Thymus (tissue), 14 donors: ENCODE data around the gene IHH. TPM values are rescaled to one million over a fixed set of nuclear protein-coding genes. Genes with fewer than 3 reads are reported as not detected.

Experiments used
- DNase-seq, 9 donors: peaks; one replicate each; pipeline ENCODE4 v3.0.0-alpha.2; 2013; ENCODE audit warnings: low spot score in 9 of 9, low read depth in 6 of 9, missing footprints in 1 of 9
- H3K27ac ChIP-seq, 2 donors: one replicate each; pipeline ENCODE4 v1.5.1; 2013; ENCODE audit warnings: control low read depth in 1 of 2, low read depth in 1 of 2, low read length in 1 of 2, mild to moderate bottlenecking in 1 of 2, moderate library complexity in 1 of 2
- H3K27me3 ChIP-seq, 2 donors: one replicate each; pipeline ENCODE4 v1.5.1; 2013; ENCODE audit warnings: low read length in 1 of 2; ENCODE audit not compliant: control insufficient read depth in 2 of 2, insufficient read depth in 1 of 2
- H3K36me3 ChIP-seq, 2 donors: one replicate each; pipeline ENCODE4 v1.5.1; 2013; ENCODE audit warnings: low read length in 1 of 2, mild to moderate bottlenecking in 1 of 2, moderate library complexity in 1 of 2; ENCODE audit not compliant: control insufficient read depth in 2 of 2, insufficient read depth in 2 of 2
- H3K4me1 ChIP-seq, 2 donors: one replicate each; pipeline ENCODE4 v1.5.1; 2013; ENCODE audit warnings: low read length in 2 of 2; ENCODE audit not compliant: control insufficient read depth in 2 of 2, insufficient read depth in 2 of 2
- H3K4me3 ChIP-seq, 2 donors: one replicate each; pipeline ENCODE4 v1.5.1; 2013; ENCODE audit warnings: low read length in 2 of 2, control low read depth in 1 of 2, mild to moderate bottlenecking in 1 of 2
- H3K9me3 ChIP-seq, 2 donors: one replicate each; pipeline ENCODE4 v1.5.1; 2013; ENCODE audit warnings: low read length in 1 of 2, mild to moderate bottlenecking in 1 of 2; ENCODE audit not compliant: control insufficient read depth in 2 of 2, insufficient read depth in 1 of 2
- WGBS: extraction: QIAGEN DNeasy Blood & Tissue Kit; methylation state at CpG from one replicate; pipeline ENCODE4 v1.1.7; 2013; 5-methylcytosine and 5-hydroxymethylcytosine counted together
- long read RNA-seq, 10 donors: transcript quantifications; one replicate each; lab custom pipeline, GENCODE V29; 2026
- polyA plus RNA-seq: library from polyadenylated mRNA; stranded (reverse); fragments of 200-250 nt; gene quantifications from one replicate; pipeline ENCODE4 v1.2.3, GENCODE V29; 2013
- total RNA-seq: library from RNA; stranded (reverse); fragments of 120-200 nt; gene quantifications from one replicate; pipeline ENCODE4 v1.2.4, GENCODE V29; 2013
- donor health status: healthy.

The IHH gene
- total RNA-seq: 0.05 TPM
- 0.18 TPM for polyA plus RNA-seq
- long read RNA-seq, donor 1: 0 reads
- long read RNA-seq, donor 2, partial matches to known transcripts: 0 of 1 reads
- long read RNA-seq, donor 2, other reads (novel, unspliced or antisense): 0 of 1 reads
- long read RNA-seq, donor 3: 0 reads
- long read RNA-seq, donor 4: 0 reads
- long read RNA-seq, donor 5: 0 reads
- long read RNA-seq, donor 6: 0 reads
- long read RNA-seq, donor 7: 0 reads
- long read RNA-seq, donor 8: 0 reads
- long read RNA-seq, donor 9: 0 reads
- long read RNA-seq, donor 10: 0 reads

GRCh38 chr2:219060821-219061791 lies at the start of gene IHH:
TSS of gene IHH (minus strand) at chr2:219060921. CDS start at chr2:219060467, 454 bp downstream.
- Histone ChIP-seq H3K27me3 (peaks cover 78 to 91% of the 10 kb centered on the region in 2 donors), H3K4me3 (no peak within 1 kb of the TSS), H3K4me1 (peaks cover 0 to 2% of the 10 kb centered on the region in 2 donors), H3K36me3 (no peaks in the 10 kb centered on the region), H3K9me3 (peaks cover 0 to 6% of the 10 kb centered on the region in 2 donors), H3K27ac (no peak within 1 kb of the TSS)
- no peak for DNase-seq
- 4% methylated on average over 76 of the region's 76 CpGs for WGBS

- Histone ChIP-seq H3K4me3 (no peak overlapping the region), H3K27me3 (no peaks in the 10 kb centered on the region), H3K9me3 (no peaks in the 10 kb centered on the region), H3K36me3 (no peaks in the 10 kb centered on the region), H3K27ac (no peak overlapping the region), H3K4me1 (no peaks in the 10 kb centered on the region)
- peak in 7 of 9 donors; percentile 11 to 70 (median 28) for DNase-seq
- 91% methylated on average over 3 of the region's 3 CpGs for WGBS
Observed at GRCh38 chr2:219109471-219109870, 48.8 kb upstream of the IHH start.

GRCh38 chr2:219107758-219108157 lies 47.0 kb upstream of the IHH start:
- WGBS: 85% methylated on average over 8 of the region's 8 CpGs
- no peak for DNase-seq
- Histone ChIP-seq H3K4me1 (no peaks in the 10 kb centered on the region), H3K27ac (no peak overlapping the region), H3K9me3 (no peaks in the 10 kb centered on the region), H3K27me3 (no peaks in the 10 kb centered on the region), H3K4me3 (no peak overlapping the region), H3K36me3 (no peaks in the 10 kb centered on the region)

GRCh38 chr2:219106251-219106650 lies 45.5 kb upstream of the IHH start:
- Histone ChIP-seq H3K27me3 (no peaks in the 10 kb centered on the region), H3K4me3 (no peak overlapping the region), H3K9me3 (no peaks in the 10 kb centered on the region), H3K4me1 (no peaks in the 10 kb centered on the region), H3K27ac (no peak overlapping the region), H3K36me3 (no peaks in the 10 kb centered on the region)
- WGBS: 95% methylated on average over 3 of the region's 3 CpGs
- DNase-seq: no peak

GRCh38 chr2:219104107-219105035 lies 43.6 kb upstream of the IHH start:
- no peaks in the 10 kb centered on the region for H3K4me1 ChIP-seq
- no peak overlapping the region for H3K4me3 ChIP-seq
- WGBS: 90% methylated on average over 4 of the region's 4 CpGs
- H3K9me3 ChIP-seq: no peaks in the 10 kb centered on the region
- no peaks in the 10 kb centered on the region for H3K36me3 ChIP-seq
- H3K27ac ChIP-seq: no peak overlapping the region
- DNase-seq: peak in 4 of 9 donors; percentile 4 to 41 (median 10)
- no peaks in the 10 kb centered on the region for H3K27me3 ChIP-seq

GRCh38 chr2:219099329-219099728 lies 38.6 kb upstream of the IHH start:
- H3K36me3 ChIP-seq: no peaks in the 10 kb centered on the region
- DNase-seq: no peak
- no peaks in the 10 kb centered on the region for H3K27me3 ChIP-seq
- 98% methylated on average over 1 of the region's 1 CpG for WGBS
- no peaks in the 10 kb centered on the region for H3K4me1 ChIP-seq
- no peak overlapping the region for H3K4me3 ChIP-seq
- H3K9me3 ChIP-seq: no peaks in the 10 kb centered on the region
- H3K27ac ChIP-seq: no peak overlapping the region

GRCh38 chr2:219095406-219095935 lies 34.8 kb upstream of the IHH start:
- DNase-seq: no peak
- Histone ChIP-seq H3K9me3 (no peaks in the 10 kb centered on the region), H3K27ac (no peak overlapping the region), H3K36me3 (no peaks in the 10 kb centered on the region), H3K4me3 (no peak overlapping the region), H3K4me1 (no peaks in the 10 kb centered on the region), H3K27me3 (no peaks in the 10 kb centered on the region)
- WGBS: 97% methylated on average over 1 of the region's 1 CpG

- no peaks in the 10 kb centered on the region for H3K36me3 ChIP-seq
- WGBS: 97% methylated on average over 3 of the region's 3 CpGs
- H3K4me3 ChIP-seq: no peak overlapping the region
- H3K4me1 ChIP-seq: no peaks in the 10 kb centered on the region
- DNase-seq: no peak
- no peaks in the 10 kb centered on the region for H3K27me3 ChIP-seq
- H3K27ac ChIP-seq: no peak overlapping the region
- H3K9me3 ChIP-seq: no peaks in the 10 kb centered on the region
Observed at GRCh38 chr2:219094171-219094570, 33.5 kb upstream of the IHH start.
